ENCODE data around the gene COMMD1.

The COMMD1 gene

DNA sequence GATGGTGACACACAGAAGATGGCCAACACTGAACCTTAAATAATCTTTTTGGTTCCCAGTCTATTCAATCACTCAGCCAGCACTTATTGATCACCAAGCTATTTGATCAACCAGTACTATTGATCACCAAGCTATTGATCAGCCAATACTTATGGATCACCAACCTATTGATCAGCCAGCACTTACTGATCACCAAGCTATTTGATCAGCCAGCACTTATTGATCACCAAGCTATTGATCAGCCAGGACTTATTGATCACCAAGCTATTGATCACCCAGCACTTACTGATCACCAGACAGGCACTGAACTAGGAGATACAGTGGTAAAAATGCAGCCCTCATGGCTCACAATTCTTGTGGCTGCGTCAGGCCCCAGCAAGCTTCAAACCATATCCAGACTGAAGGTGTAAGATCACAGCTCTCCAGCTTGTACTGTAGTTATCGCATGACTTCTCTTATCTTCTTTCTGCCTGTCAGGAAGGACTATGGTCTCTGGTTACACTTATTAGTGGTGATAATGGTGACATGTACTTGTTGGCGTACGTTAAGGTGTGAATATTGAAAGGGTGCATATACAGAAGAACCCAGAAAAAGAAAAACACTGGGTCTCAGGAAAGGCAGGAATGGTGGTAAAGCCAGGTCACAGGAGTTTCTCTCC, 272.0 kb downstream of the COMMD1 start:
- FAIRE-seq (no peak), DNase-seq (ENCODE audit: insufficient read length) (no peak)
- no peak for TF ChIP-seq TAF1 (IDR thresholded peaks at IDR 0.05; ENCODE audit: borderline replicate concordance, low read depth, low read length)
- TF ChIP-seq POLR2A (IDR thresholded peaks at IDR 0.05; ENCODE audit: low read depth, low read length): no peak
- TF ChIP-seq POLR2AphosphoS5 (IDR thresholded peaks at IDR 0.05; ENCODE audit: low read depth, low read length): no peak

DNA sequence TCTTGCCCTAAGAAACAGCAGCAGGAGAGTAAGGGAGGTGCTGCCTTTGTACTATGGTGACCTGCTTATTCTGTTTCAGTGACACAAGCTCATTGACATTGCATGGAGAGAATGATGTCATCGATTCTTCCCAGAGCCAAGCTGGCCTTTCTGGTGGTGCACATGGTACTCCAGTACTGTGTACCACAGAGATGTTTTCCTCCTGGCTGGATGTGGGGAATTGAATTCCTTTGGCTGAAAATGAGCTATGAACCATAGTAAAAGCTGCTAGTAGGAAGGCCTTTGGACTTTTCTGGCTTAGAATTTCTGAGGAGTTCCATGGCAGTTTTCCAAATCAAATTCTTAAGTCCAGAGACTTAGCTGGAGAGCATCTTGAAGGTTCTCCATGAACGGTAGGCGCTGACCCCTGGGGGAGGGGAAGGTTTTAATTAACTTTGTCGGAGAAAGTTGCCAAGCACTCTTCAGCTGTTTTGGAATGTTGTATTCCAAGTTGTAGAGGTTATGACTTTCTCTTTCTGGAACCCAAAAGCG, 273.3 kb downstream of the COMMD1 start:
- no peak for FAIRE-seq
- DNase-seq (ENCODE audit: insufficient read length): no peak
- no peak for TF ChIP-seq TAF1 (IDR thresholded peaks at IDR 0.05; ENCODE audit: borderline replicate concordance, low read depth, low read length)
- TF ChIP-seq POLR2AphosphoS5 (IDR thresholded peaks at IDR 0.05; ENCODE audit: low read depth, low read length): no peak
- no peak for TF ChIP-seq POLR2A (IDR thresholded peaks at IDR 0.05; ENCODE audit: low read depth, low read length)

DNA sequence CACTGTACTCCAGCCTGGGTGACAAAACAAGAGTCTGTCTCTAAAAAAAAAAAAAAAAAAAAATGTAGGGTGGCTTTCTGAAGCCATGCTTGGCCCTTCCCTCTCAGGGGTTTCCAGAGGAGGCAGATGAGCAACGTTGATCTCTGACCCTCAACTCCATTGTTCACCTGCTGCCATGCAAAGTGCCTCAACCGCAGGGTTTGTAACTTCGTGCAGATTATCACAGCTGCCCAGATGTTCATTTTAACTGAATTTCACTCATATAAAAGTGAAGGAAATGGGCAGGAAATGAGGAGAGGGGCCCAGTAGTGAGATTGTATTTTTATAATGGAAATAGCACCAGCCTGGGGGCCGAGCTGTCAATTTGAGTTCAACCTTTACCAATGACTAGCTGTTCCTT, 275.5 kb downstream of the COMMD1 start:
- FAIRE-seq (no peak), DNase-seq (ENCODE audit: insufficient read length) (no peak)
- TF ChIP-seq POLR2AphosphoS5 (IDR thresholded peaks at IDR 0.05; ENCODE audit: low read depth, low read length) (no peak), POLR2A (IDR thresholded peaks at IDR 0.05; ENCODE audit: low read depth, low read length) (no peak)

DNA sequence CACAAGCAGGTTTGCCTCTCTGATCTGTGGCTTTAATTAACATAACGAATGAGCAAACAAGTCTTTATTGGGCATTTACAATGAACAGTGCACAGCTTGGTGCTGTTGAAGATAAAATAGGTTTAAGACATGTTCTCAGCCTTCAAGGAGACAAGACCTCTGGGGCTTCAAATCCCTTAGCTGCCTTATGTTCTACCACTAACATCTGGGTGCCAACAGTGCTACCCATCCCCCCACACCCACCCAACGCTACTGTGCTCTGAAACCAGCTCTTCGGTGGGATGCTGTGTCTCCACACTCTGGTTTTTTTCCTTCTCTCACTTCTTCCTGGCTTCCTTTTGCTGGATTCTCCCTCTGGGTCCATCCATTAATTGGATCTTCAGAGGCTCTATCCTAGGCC, 276.4 kb downstream of the COMMD1 start:
- TF ChIP-seq POLR2AphosphoS5 (IDR thresholded peaks at IDR 0.05; ENCODE audit: low read depth, low read length) (no peak), POLR2A (IDR thresholded peaks at IDR 0.05; ENCODE audit: low read depth, low read length) (no peak), TAF1 (IDR thresholded peaks at IDR 0.05; ENCODE audit: borderline replicate concordance, low read depth, low read length) (no peak)
- no peak for DNase-seq (ENCODE audit: insufficient read length)
- no peak for FAIRE-seq

DNA sequence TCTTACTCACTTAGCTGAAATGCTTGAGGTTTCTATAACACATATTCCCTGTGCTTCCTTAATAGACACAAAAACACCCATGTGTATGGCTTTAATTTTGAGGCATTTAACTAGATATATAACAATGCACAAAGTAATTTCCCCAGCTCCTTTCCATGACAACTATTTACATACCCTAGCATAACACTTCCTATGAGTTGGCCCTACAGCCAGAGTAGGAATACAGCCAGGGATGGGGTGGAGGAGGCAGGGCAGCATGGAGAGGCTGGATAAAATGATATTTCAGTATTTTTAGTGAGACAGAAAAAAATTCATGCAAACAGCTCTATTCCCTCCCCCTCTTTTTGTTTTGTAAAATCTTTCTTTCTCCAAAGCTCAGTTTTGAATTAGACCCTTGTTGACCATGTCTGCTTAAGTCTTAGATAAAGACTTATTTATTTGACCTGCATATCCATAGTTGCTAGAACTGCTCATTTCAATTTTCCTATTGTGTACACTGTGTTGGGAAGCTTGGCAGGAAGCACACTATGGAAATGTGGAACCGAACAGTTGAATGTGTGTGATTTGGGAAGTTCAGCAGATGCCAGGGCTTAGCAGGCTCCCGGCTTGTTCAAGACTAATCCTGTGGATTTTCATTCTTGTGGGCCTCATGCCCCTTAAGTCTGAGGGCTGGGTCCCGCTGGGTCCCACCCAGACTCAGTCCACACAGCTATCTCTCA, 279.2 kb downstream of the COMMD1 start:
- FAIRE-seq (no peak), DNase-seq (ENCODE audit: insufficient read length) (no peak)
- TF ChIP-seq POLR2A (IDR thresholded peaks at IDR 0.05; ENCODE audit: low read depth, low read length) (no peak), TAF1 (IDR thresholded peaks at IDR 0.05; ENCODE audit: borderline replicate concordance, low read depth, low read length) (no peak), POLR2AphosphoS5 (IDR thresholded peaks at IDR 0.05; ENCODE audit: low read depth, low read length) (no peak)

All from GM12892 (cell line).